ENCODE data around the gene GSDME.

The GSDME gene

DNA sequence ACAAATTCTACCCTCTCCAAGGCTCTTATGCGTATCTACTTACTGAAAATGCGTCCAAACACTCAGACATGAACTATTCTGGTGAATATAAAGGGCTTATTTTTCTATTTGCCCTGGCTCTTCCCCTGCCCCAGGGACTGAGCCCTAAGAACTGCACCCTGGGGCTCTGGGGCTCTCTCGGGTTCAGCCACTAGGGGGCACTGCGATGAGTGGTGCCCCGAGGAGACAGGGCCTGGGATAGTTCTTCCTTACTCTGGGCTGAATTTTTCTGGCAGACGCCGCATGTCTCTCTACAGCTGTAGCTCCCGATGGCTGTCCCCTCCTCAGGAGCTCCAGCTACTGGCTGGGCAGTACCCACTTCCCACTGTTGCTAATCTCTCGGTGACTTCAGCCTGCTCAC, 30.8 kb upstream of the GSDME start:
- H3K9ac ChIP-seq (ENCODE audit: low read length): no peak overlapping the region
- H3K23ac ChIP-seq (ENCODE audit: low read length): no peak overlapping the region
- DNase-seq: no peak
- H3K79me1 ChIP-seq (ENCODE audit: low read length): no peaks in the 10 kb centered on the region
- no peak overlapping the region for H3K14ac ChIP-seq (ENCODE audit: low read length)
- H3K4ac ChIP-seq (ENCODE audit: low read depth, low read length): no peak overlapping the region
- no peak overlapping the region for H3K18ac ChIP-seq (ENCODE audit: low read length)
- H2BK12ac ChIP-seq (ENCODE audit: low read length): no peak overlapping the region
- H2BK5ac ChIP-seq (ENCODE audit: low read depth, low read length, poor library complexity): no peak overlapping the region
- no peak overlapping the region for H4K8ac ChIP-seq (ENCODE audit: low read depth, low read length)
- no peak overlapping the region for H2AFZ ChIP-seq (ENCODE audit: insufficient read depth, low read length, poor library complexity)
- no peaks in the 10 kb centered on the region for H3K27me3 ChIP-seq (ENCODE audit: insufficient read depth, low read length)
- H3K27ac ChIP-seq (ENCODE audit: low read depth, low read length): no peak overlapping the region
- H3K4me1 ChIP-seq (ENCODE audit: control insufficient read depth in 1 of 2, insufficient read depth in 2 of 2, low read length in 2 of 2): no peaks in the 10 kb centered on the region
- H3K9me3 ChIP-seq (ENCODE audit: insufficient read depth, low read depth, low read length): peaks cover 11% of the 10 kb centered on the region
- no peak overlapping the region for H3K4me3 ChIP-seq (ENCODE audit: low read depth, low read length)
- WGBS (ENCODE audit: extremely low coverage, insufficient coverage, insufficient read length): no CpG with 5 or more reads among the region's 9 CpGs
- no peak overlapping the region for H4K12ac ChIP-seq (ENCODE audit: low read depth, low read length)
- no peak overlapping the region for H4K91ac ChIP-seq (ENCODE audit: low read depth, low read length)
- no peak overlapping the region for H3K4me2 ChIP-seq (ENCODE audit: low read length)
- no peaks in the 10 kb centered on the region for H3K79me2 ChIP-seq (ENCODE audit: control insufficient read depth, insufficient read depth, low read length, poor library complexity)
- no peak overlapping the region for H2BK120ac ChIP-seq (ENCODE audit: insufficient read depth, low read length, poor library complexity)
- no peaks in the 10 kb centered on the region for H3K36me3 ChIP-seq (ENCODE audit: control insufficient read depth in 1 of 2, insufficient read depth in 2 of 2, low read length in 2 of 2)
- H2AK5ac ChIP-seq (ENCODE audit: low read length): no peak overlapping the region

DNA sequence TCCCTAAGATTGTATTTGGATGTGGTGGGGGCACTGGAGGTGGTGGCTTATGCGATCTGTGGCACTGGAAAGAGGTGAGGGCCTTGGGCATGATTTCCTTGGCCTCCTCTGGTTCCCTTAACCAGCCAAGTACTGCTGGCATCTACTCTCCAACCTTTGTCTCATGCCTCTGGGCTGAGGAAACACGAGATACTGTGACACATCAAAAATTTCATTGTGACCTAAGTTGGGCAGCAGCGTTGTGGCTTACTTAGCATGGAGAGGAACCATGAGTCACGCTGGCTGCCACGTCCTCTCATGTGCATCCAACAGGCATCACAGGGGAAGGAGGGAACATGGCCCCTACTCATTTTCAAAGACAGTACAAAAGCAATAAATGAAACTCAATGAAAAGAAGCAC, 29.7 kb upstream of the GSDME start:
- DNase-seq: peak; percentile 88 to 92
- no peak overlapping the region for H3K4me2 ChIP-seq (ENCODE audit: low read length)
- H3K23ac ChIP-seq (ENCODE audit: low read length): no peak overlapping the region
- H3K27me3 ChIP-seq (ENCODE audit: insufficient read depth, low read length): no peaks in the 10 kb centered on the region
- H3K79me2 ChIP-seq (ENCODE audit: control insufficient read depth, insufficient read depth, low read length, poor library complexity): no peaks in the 10 kb centered on the region
- no peak overlapping the region for H4K12ac ChIP-seq (ENCODE audit: low read depth, low read length)
- no peak overlapping the region for H3K9ac ChIP-seq (ENCODE audit: low read length)
- H2BK5ac ChIP-seq (ENCODE audit: low read depth, low read length, poor library complexity): no peak overlapping the region
- no peak overlapping the region for H3K4me3 ChIP-seq (ENCODE audit: low read depth, low read length)
- no peaks in the 10 kb centered on the region for H3K4me1 ChIP-seq (ENCODE audit: control insufficient read depth in 1 of 2, insufficient read depth in 2 of 2, low read length in 2 of 2)
- H4K91ac ChIP-seq (ENCODE audit: low read depth, low read length): no peak overlapping the region
- no peak overlapping the region for H3K18ac ChIP-seq (ENCODE audit: low read length)
- no peak overlapping the region for H2BK12ac ChIP-seq (ENCODE audit: low read length)
- WGBS (ENCODE audit: extremely low coverage, insufficient coverage, insufficient read length): no CpG with 5 or more reads among the region's 5 CpGs
- H3K36me3 ChIP-seq (ENCODE audit: control insufficient read depth in 1 of 2, insufficient read depth in 2 of 2, low read length in 2 of 2): no peaks in the 10 kb centered on the region
- no peak overlapping the region for H3K27ac ChIP-seq (ENCODE audit: low read depth, low read length)
- no peak overlapping the region for H3K14ac ChIP-seq (ENCODE audit: low read length)
- H2BK120ac ChIP-seq (ENCODE audit: insufficient read depth, low read length, poor library complexity): no peak overlapping the region
- H3K9me3 ChIP-seq (ENCODE audit: insufficient read depth, low read depth, low read length): peaks cover 11% of the 10 kb centered on the region
- no peaks in the 10 kb centered on the region for H3K79me1 ChIP-seq (ENCODE audit: low read length)
- H2AFZ ChIP-seq (ENCODE audit: insufficient read depth, low read length, poor library complexity): no peak overlapping the region
- H2AK5ac ChIP-seq (ENCODE audit: low read length): no peak overlapping the region
- H4K8ac ChIP-seq (ENCODE audit: low read depth, low read length): no peak overlapping the region
- no peak overlapping the region for H3K4ac ChIP-seq (ENCODE audit: low read depth, low read length)

DNA sequence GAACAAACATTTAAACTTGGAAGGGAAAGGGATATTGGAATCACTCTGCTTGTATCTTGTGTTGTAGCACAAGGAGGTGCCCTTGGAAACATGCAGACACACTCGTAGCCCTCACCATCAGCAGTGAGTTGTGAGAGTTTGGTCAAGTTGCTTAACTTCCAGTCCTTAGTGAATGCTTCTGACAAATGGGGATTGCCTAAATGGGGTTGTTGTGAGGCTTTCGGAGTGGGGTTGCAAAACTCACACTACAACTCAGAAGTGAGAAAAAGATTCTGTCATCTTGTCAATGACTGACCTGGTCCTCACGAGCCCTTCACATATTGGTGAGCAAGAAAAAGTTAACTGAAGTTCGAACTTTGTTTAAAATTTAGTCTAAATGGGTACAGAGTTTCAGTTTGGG, 29.0 kb upstream of the GSDME start:
- no CpG with 5 or more reads among the region's 4 CpGs for WGBS (ENCODE audit: extremely low coverage, insufficient coverage, insufficient read length)
- Histone ChIP-seq H3K4me2 (ENCODE audit: low read length) (no peak overlapping the region), H3K14ac (ENCODE audit: low read length) (no peak overlapping the region)

DNA sequence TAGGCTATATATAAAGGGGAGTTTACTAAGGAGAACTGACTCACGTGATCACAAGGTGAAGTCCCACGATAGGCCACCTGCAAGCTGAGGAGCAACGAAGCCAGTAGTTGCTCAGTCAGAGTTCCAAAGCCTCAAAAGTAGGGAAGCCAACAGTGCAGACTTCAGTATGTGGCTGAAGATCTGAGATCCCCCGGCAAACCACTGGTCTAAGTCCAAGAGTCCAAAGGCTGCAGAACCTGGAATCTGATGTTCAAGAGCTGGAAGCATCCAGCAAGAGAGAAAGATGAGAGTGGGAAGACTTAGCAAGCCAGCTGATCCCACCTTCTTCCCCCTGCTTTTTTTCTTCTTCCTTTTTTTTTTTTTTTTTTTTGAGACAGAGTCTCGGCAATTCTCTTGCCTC, 27.0 kb upstream of the GSDME start:
- WGBS (ENCODE audit: extremely low coverage, insufficient coverage, insufficient read length): no CpG with 5 or more reads among the region's 5 CpGs
- no peak overlapping the region for H2BK12ac ChIP-seq (ENCODE audit: low read length)

More for the DNA sequence above, 29.0 kb upstream of the GSDME start:
- no peak overlapping the region for H4K91ac ChIP-seq (ENCODE audit: low read depth, low read length)
- no peak overlapping the region for H3K23ac ChIP-seq (ENCODE audit: low read length)
- no peak overlapping the region for H2AFZ ChIP-seq (ENCODE audit: insufficient read depth, low read length, poor library complexity)
- H3K9me3 ChIP-seq (ENCODE audit: insufficient read depth, low read depth, low read length): peaks cover 11% of the 10 kb centered on the region
- H3K4me3 ChIP-seq (ENCODE audit: low read depth, low read length): no peak overlapping the region
- H3K27ac ChIP-seq (ENCODE audit: low read depth, low read length): no peak overlapping the region
- H3K79me2 ChIP-seq (ENCODE audit: control insufficient read depth, insufficient read depth, low read length, poor library complexity): no peaks in the 10 kb centered on the region
- H2AK5ac ChIP-seq (ENCODE audit: low read length): no peak overlapping the region
- no peaks in the 10 kb centered on the region for H3K79me1 ChIP-seq (ENCODE audit: low read length)
- H3K4ac ChIP-seq (ENCODE audit: low read depth, low read length): no peak overlapping the region
- H3K9ac ChIP-seq (ENCODE audit: low read length): no peak overlapping the region
- H2BK12ac ChIP-seq (ENCODE audit: low read length): no peak overlapping the region
- no peak overlapping the region for H4K8ac ChIP-seq (ENCODE audit: low read depth, low read length)
- H3K27me3 ChIP-seq (ENCODE audit: insufficient read depth, low read length): no peaks in the 10 kb centered on the region
- peak in 1 of 2 donors; percentile 27 for DNase-seq
- no peak overlapping the region for H2BK120ac ChIP-seq (ENCODE audit: insufficient read depth, low read length, poor library complexity)
- H3K18ac ChIP-seq (ENCODE audit: low read length): no peak overlapping the region
- no peak overlapping the region for H4K12ac ChIP-seq (ENCODE audit: low read depth, low read length)
- H3K4me1 ChIP-seq (ENCODE audit: control insufficient read depth in 1 of 2, insufficient read depth in 2 of 2, low read length in 2 of 2): no peaks in the 10 kb centered on the region
- H2BK5ac ChIP-seq (ENCODE audit: low read depth, low read length, poor library complexity): no peak overlapping the region
- H3K36me3 ChIP-seq (ENCODE audit: control insufficient read depth in 1 of 2, insufficient read depth in 2 of 2, low read length in 2 of 2): no peaks in the 10 kb centered on the region

More for the DNA sequence above, 27.0 kb upstream of the GSDME start:
- H4K91ac ChIP-seq (ENCODE audit: low read depth, low read length): no peak overlapping the region
- H2AFZ ChIP-seq (ENCODE audit: insufficient read depth, low read length, poor library complexity): no peak overlapping the region
- no peaks in the 10 kb centered on the region for H3K79me2 ChIP-seq (ENCODE audit: control insufficient read depth, insufficient read depth, low read length, poor library complexity)
- no peaks in the 10 kb centered on the region for H3K79me1 ChIP-seq (ENCODE audit: low read length)
- no peaks in the 10 kb centered on the region for H3K36me3 ChIP-seq (ENCODE audit: control insufficient read depth in 1 of 2, insufficient read depth in 2 of 2, low read length in 2 of 2)
- H2AK5ac ChIP-seq (ENCODE audit: low read length): no peak overlapping the region
- H4K12ac ChIP-seq (ENCODE audit: low read depth, low read length): no peak overlapping the region
- H3K4me1 ChIP-seq (ENCODE audit: control insufficient read depth in 1 of 2, insufficient read depth in 2 of 2, low read length in 2 of 2): no peaks in the 10 kb centered on the region
- no peak overlapping the region for H3K9ac ChIP-seq (ENCODE audit: low read length)
- H3K4me3 ChIP-seq (ENCODE audit: low read depth, low read length): no peak overlapping the region
- H3K9me3 ChIP-seq (ENCODE audit: insufficient read depth, low read depth, low read length): peaks cover 5% of the 10 kb centered on the region
- H3K4ac ChIP-seq (ENCODE audit: low read depth, low read length): no peak overlapping the region
- no peaks in the 10 kb centered on the region for H3K27me3 ChIP-seq (ENCODE audit: insufficient read depth, low read length)
- no peak overlapping the region for H2BK5ac ChIP-seq (ENCODE audit: low read depth, low read length, poor library complexity)
- no peak for DNase-seq
- H3K27ac ChIP-seq (ENCODE audit: low read depth, low read length): no peak overlapping the region
- no peak overlapping the region for H3K18ac ChIP-seq (ENCODE audit: low read length)
- no peak overlapping the region for H3K23ac ChIP-seq (ENCODE audit: low read length)
- H4K8ac ChIP-seq (ENCODE audit: low read depth, low read length): no peak overlapping the region
- no peak overlapping the region for H3K4me2 ChIP-seq (ENCODE audit: low read length)
- no peak overlapping the region for H2BK120ac ChIP-seq (ENCODE audit: insufficient read depth, low read length, poor library complexity)
- no peak overlapping the region for H3K14ac ChIP-seq (ENCODE audit: low read length)

Data from trophoblast cell (in vitro differentiated cells and primary cell).